HFFc6 (cell line): ENCODE data around the gene ENGASE. TPM values are rescaled to one million over a fixed set of nuclear protein-coding genes. Genes with fewer than 3 reads are reported as not detected.

ENCODE experiments used
- DNase-seq: peaks from one replicate; pipeline ENCODE4 v3.0.0-alpha.2; 2018
- H3K27ac Mint-ChIP-seq: 2 replicates; pipeline ENCODE4 v1.8.0; 2020; ENCODE audit warnings: mild to moderate bottlenecking, mixed read lengths
- H3K27me3 Mint-ChIP-seq: 2 replicates; pipeline ENCODE4 v1.8.0; 2021; ENCODE audit warnings: mild to moderate bottlenecking, moderate library complexity, mixed read lengths; ENCODE audit not compliant: insufficient read depth
- H3K36me3 Mint-ChIP-seq: 2 replicates; pipeline ENCODE4 v1.8.0; 2021; ENCODE audit warnings: low read depth, mixed read lengths
- H3K4me1 Mint-ChIP-seq: 2 replicates; pipeline ENCODE4 v1.8.0; 2020; ENCODE audit warnings: low read depth, mixed read lengths
- H3K4me3 Mint-ChIP-seq: 2 replicates; pipeline ENCODE4 v1.8.0; 2020; ENCODE audit warnings: mild to moderate bottlenecking, moderate library complexity, mixed read lengths
- H3K9me3 Mint-ChIP-seq: 2 replicates; pipeline ENCODE4 v1.8.0; 2020; ENCODE audit warnings: mild to moderate bottlenecking, mixed read lengths
- CTCF ChIP-seq: fragments of 200-600 bp; sonication (generic); IDR thresholded peaks from 2 replicates; pipeline ENCODE4 v1.5.0; 2021; ENCODE audit warnings: antibody characterized with exemption, mild to moderate bottlenecking
- total RNA-seq, 6 experiments: library from RNA; stranded (reverse); fragmentation: NEBNext Ultra II Directional; extraction: Animal tissue kit (Norgen Biotek cat#: 25700); gene quantifications; 2 replicates in 1 of 6; 3 replicates in 5 of 6; pipeline ENCODE4 v1.2.3, GENCODE V29; 2021

The ENGASE gene
- total RNA-seq, 6 experiments from 2014 or later = 11.1 to 13.8 (median 11.8) TPM

GRCh38 chr17:79087428-79088143, 13.0 kb downstream of the ENGASE start:
- no peaks in the 10 kb centered on the region for H3K9me3 Mint-ChIP-seq
- peak; percentile 96 for TF ChIP-seq CTCF
- peak; percentile 26 for DNase-seq

GRCh38 chr17:79088247-79088996, 13.8 kb downstream of the ENGASE start:
- Mint-ChIP-seq H3K27ac (no peak overlapping the region), H3K4me3 (no peak overlapping the region), H3K36me3 (no peaks in the 10 kb centered on the region), H3K9me3 (no peaks in the 10 kb centered on the region), H3K4me1 (peaks cover 6% of the 10 kb centered on the region; the same call in 1 of the 2 replicates), H3K27me3 (peaks cover 2% of the 10 kb centered on the region; the same call in 1 of the 2 replicates)
- no peak for TF ChIP-seq CTCF
- no peak for DNase-seq

More at GRCh38 chr17:79087428-79088143, 13.0 kb downstream of the ENGASE start:
- Mint-ChIP-seq H3K4me3 (no peak overlapping the region), H3K27ac (no peak overlapping the region), H3K4me1 (peaks cover 6% of the 10 kb centered on the region; the same call in 1 of the 2 replicates), H3K27me3 (peaks cover 2% of the 10 kb centered on the region; the same call in 1 of the 2 replicates), H3K36me3 (no peaks in the 10 kb centered on the region)

GRCh38 chr17:79088997-79089328, 14.3 kb downstream of the ENGASE start:
- no peak for TF ChIP-seq CTCF
- Mint-ChIP-seq H3K4me1 (peaks cover 6% of the 10 kb centered on the region; the same call in 1 of the 2 replicates), H3K27me3 (peaks cover 2% of the 10 kb centered on the region; the same call in 1 of the 2 replicates), H3K9me3 (no peaks in the 10 kb centered on the region), H3K27ac (no peak overlapping the region), H3K4me3 (no peak overlapping the region), H3K36me3 (no peaks in the 10 kb centered on the region)
- no peak for DNase-seq

GRCh38 chr17:79089720-79090442, 15.3 kb downstream of the ENGASE start:
- no peak for TF ChIP-seq CTCF
- no peak for DNase-seq
- H3K36me3 Mint-ChIP-seq = no peaks in the 10 kb centered on the region
- H3K4me1 Mint-ChIP-seq = peaks cover 6% of the 10 kb centered on the region; the same call in 1 of the 2 replicates
- H3K4me3 Mint-ChIP-seq = no peak overlapping the region
- H3K27me3 Mint-ChIP-seq = peaks cover 2% of the 10 kb centered on the region; the same call in 1 of the 2 replicates
- H3K9me3 Mint-ChIP-seq = no peaks in the 10 kb centered on the region
- no peak overlapping the region for H3K27ac Mint-ChIP-seq

- Mint-ChIP-seq H3K4me1 (peaks cover 6% of the 10 kb centered on the region; the same call in 1 of the 2 replicates), H3K27ac (no peak overlapping the region), H3K27me3 (peaks cover 2% of the 10 kb centered on the region; the same call in 1 of the 2 replicates), H3K4me3 (no peak overlapping the region), H3K36me3 (no peaks in the 10 kb centered on the region), H3K9me3 (no peaks in the 10 kb centered on the region)
- no peak for DNase-seq
- peak; percentile 64 for TF ChIP-seq CTCF
Observed at GRCh38 chr17:79090443-79091225, 16.0 kb downstream of the ENGASE start.
